SH-SY5Y (cell line): ENCODE results near the gene FAM131C.

Experiments
- GATA2 ChIP-seq: IDR thresholded peaks from 2 replicates; pipeline ENCODE4 v1.6.1; 2011; ENCODE audit warnings: mild to moderate bottlenecking, low read depth, low read length
- GATA3 ChIP-seq: IDR thresholded peaks from 2 replicates; pipeline ENCODE4 v1.6.1; 2011; ENCODE audit warnings: low read depth, mild to moderate bottlenecking, low read length, moderate library complexity

- TF ChIP-seq GATA2 = no peak
- TF ChIP-seq GATA3 = no peak
These were observed 1.8 kb downstream of the FAM131C start for GRCh38 chr1:16071614-16072013.
